ENCODE results near the gene ACTL10.
A peak's percentile ranks its signal among the peaks of the same experiment; 100 is the strongest.

Gene ACTL10

GRCh38 chr20:33673410-33674293 is 6.9 kb downstream of the ACTL10 start:
- no peak overlapping the region for H3K4me3 ChIP-seq (ENCODE audit: low read length)
- no peak for DNase-seq (ENCODE audit: low read depth, low spot score)

- no peak within 1 kb of the TSS for H3K4me3 ChIP-seq (ENCODE audit: low read length)
- no peak for DNase-seq (ENCODE audit: low read depth, low spot score)
These were observed 7.8 kb downstream of the ACTL10 start, which contains the start of gene NECAB3 for GRCh38 chr20:33674294-33675135. NECAB3 (minus strand) TSS chr20:33674428; CDS start chr20:33674352, 76 bp downstream.

- H3K4me3 ChIP-seq (ENCODE audit: low read length) = no peak overlapping the region
- no peak for DNase-seq (ENCODE audit: low read depth, low spot score)
These were observed 8.6 kb downstream of the ACTL10 start for GRCh38 chr20:33675136-33675959.

- no peak for DNase-seq (ENCODE audit: low read depth, low spot score)
- H3K4me3 ChIP-seq (ENCODE audit: low read length) = no peak overlapping the region
These were observed 9.4 kb downstream of the ACTL10 start for GRCh38 chr20:33676121-33676520.

- no peak for DNase-seq (ENCODE audit: low read depth, low spot score)
- no peak overlapping the region for H3K4me3 ChIP-seq (ENCODE audit: low read length)
These were observed 10.2 kb downstream of the ACTL10 start for GRCh38 chr20:33676652-33677645.

GRCh38 chr20:33677991-33678702 is 11.4 kb downstream of the ACTL10 start:
- no peak overlapping the region for H3K4me3 ChIP-seq (ENCODE audit: low read length)
- DNase-seq (ENCODE audit: low read depth, low spot score) = no peak

- DNase-seq (ENCODE audit: low read depth, low spot score) = no peak
- H3K4me3 ChIP-seq (ENCODE audit: low read length) = no peak overlapping the region
These were observed 13.2 kb downstream of the ACTL10 start for GRCh38 chr20:33679758-33680485.

GRCh38 chr20:33680686-33681085 is 13.9 kb downstream of the ACTL10 start:
- no peak for DNase-seq (ENCODE audit: low read depth, low spot score)
- no peak overlapping the region for H3K4me3 ChIP-seq (ENCODE audit: low read length)

- H3K4me3 ChIP-seq (ENCODE audit: low read length) = no peak overlapping the region
- DNase-seq (ENCODE audit: low read depth, low spot score) = no peak
These were observed 14.5 kb downstream of the ACTL10 start for GRCh38 chr20:33681288-33681687.

GRCh38 chr20:33681728-33682353 is 15.1 kb downstream of the ACTL10 start:
- no peak overlapping the region for H3K4me3 ChIP-seq (ENCODE audit: low read length)
- no peak for DNase-seq (ENCODE audit: low read depth, low spot score)

- peak overlapping the region; percentile 59 for H3K4me3 ChIP-seq (ENCODE audit: low read length)
- no peak for DNase-seq (ENCODE audit: low read depth, low spot score)
These were observed 18.0 kb downstream of the ACTL10 start for GRCh38 chr20:33684533-33685327.

- DNase-seq (ENCODE audit: low read depth, low spot score) = no peak
- peak overlapping the region; percentile 59 for H3K4me3 ChIP-seq (ENCODE audit: low read length)
These were observed 18.8 kb downstream of the ACTL10 start for GRCh38 chr20:33685328-33686099.

GRCh38 chr20:33686100-33686983 is 19.6 kb downstream of the ACTL10 start, which contains the start of gene E2F1:
E2F1 (minus strand) TSS chr20:33686385; CDS start chr20:33686264, 121 bp downstream.
- H3K4me3 ChIP-seq (ENCODE audit: low read length) = peak within 1 kb of the TSS; percentile 59
- DNase-seq (ENCODE audit: low read depth, low spot score) = peak; percentile 86

GRCh38 chr20:33686984-33687366 is 20.2 kb downstream of the ACTL10 start:
- no peak for DNase-seq (ENCODE audit: low read depth, low spot score)
- H3K4me3 ChIP-seq (ENCODE audit: low read length) = peak overlapping the region; percentile 45
